Measurements from ENCODE around the gene TELO2. TPM values are rescaled to one million over a fixed set of nuclear protein-coding genes. Genes with fewer than 3 reads are reported as not detected.

Gene TELO2
- total RNA-seq, 4 donors from 2014 or later: 4.9 to 59.1 (median 39.0) TPM

DNA sequence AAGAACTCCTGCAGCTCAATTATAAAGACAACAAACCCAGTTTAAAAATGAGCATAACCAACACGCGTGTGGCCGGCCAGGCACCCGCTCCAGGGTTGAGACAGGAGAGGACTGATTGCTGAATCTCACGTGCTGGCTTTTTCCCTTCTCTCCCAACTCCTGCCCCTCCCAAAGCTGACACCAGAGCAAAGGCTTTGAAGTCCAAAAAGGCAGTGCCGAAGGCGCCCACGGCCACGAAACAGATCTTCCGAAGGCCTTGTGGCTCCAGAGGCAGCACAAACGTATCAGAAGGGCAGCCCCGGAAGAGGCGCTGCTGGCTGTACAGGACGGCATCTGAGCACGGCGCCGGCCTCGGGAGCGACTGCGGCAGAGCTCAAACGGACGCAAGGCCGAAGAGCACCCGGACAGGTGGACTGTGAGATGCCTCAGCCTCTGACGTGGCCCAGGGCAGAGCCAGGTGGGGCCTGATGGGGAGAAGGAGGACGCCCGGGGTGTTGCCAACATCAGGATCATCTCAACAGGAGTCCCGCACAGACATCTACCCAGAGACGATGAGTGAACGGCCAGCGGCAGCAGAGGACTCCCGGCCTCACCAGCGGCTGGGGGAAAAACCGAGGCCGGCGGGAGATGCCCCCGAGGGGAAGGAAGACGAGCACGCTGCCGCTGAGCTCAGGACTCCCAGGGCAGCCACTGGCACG lies 28.8 kb upstream of the TELO2 start:
- intact Hi-C loops (cut with DNase I; ENCODE audit: low total_unique reads): no loop called here
- TF ChIP-seq CTCF (IDR thresholded peaks at IDR 0.05): no peak
- no peak for TF ChIP-seq POLR2A (IDR thresholded peaks at IDR 0.05)
- H3K27ac ChIP-seq: no peak overlapping the region
- no peak for DNase-seq
- no peaks in the 10 kb centered on the region for H3K27me3 ChIP-seq
- H3K9me3 ChIP-seq: no peaks in the 10 kb centered on the region
- H3K36me3 ChIP-seq: no peaks in the 10 kb centered on the region
- H3K4me3 ChIP-seq: no peak overlapping the region
- H3K4me1 ChIP-seq: no peaks in the 10 kb centered on the region

DNA sequence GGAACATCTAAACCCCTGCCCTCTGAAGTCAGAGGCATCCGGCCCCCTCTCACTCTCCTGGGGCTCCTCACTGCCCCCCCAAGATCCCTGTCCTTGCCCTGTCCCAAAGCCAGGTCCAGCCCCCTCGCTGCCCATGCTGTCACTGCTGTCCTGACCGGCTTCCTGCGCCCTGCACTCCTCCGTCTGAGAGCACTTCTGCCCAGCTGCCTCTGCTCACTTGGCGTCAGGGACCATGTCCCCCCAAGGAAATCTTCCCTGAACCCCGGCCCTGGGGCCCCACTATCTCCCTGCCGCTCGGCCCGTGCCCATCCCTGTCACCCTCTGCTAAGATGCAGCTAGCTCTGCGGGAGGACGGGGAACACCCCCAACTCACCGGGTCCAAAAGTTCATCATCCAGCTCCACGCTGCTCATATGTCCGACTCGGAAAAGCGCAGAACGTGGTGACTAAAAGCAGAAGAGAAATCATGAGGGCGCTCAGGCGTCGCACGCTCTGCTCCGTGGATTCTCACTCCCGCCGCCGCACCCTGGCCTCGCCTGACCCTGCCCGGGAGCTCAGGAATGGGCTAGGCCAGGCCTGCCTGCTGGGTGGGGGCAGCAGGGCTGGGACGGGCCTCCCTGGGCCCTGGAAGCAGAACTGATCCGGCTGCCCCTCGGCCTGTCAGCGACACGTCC lies 28.1 kb upstream of the TELO2 start:
- no peak overlapping the region for H3K4me3 ChIP-seq
- no peaks in the 10 kb centered on the region for H3K9me3 ChIP-seq
- intact Hi-C loops (cut with DNase I; ENCODE audit: low total_unique reads): no loop called here
- H3K27me3 ChIP-seq: no peaks in the 10 kb centered on the region
- no peak for DNase-seq
- H3K27ac ChIP-seq: no peak overlapping the region
- H3K36me3 ChIP-seq: no peaks in the 10 kb centered on the region
- H3K4me1 ChIP-seq: no peaks in the 10 kb centered on the region
- no peak for TF ChIP-seq CTCF (IDR thresholded peaks at IDR 0.05)

GRCh38 chr16:1465567-1465915 lies 27.6 kb upstream of the TELO2 start:
- no peak for DNase-seq
- Histone ChIP-seq H3K36me3 (no peaks in the 10 kb centered on the region), H3K4me3 (no peak overlapping the region), H3K27me3 (no peaks in the 10 kb centered on the region), H3K9me3 (no peaks in the 10 kb centered on the region), H3K27ac (no peak overlapping the region), H3K4me1 (no peaks in the 10 kb centered on the region)
- TF ChIP-seq CTCF (IDR thresholded peaks at IDR 0.05) (no peak), POLR2A (IDR thresholded peaks at IDR 0.05) (no peak)
- intact Hi-C loops (cut with DNase I; ENCODE audit: low total_unique reads): no loop called here

- intact Hi-C loops (cut with DNase I; ENCODE audit: low total_unique reads): no loop called here
- no peak overlapping the region for H3K27ac ChIP-seq
- H3K4me3 ChIP-seq: no peak overlapping the region
- no peaks in the 10 kb centered on the region for H3K27me3 ChIP-seq
- TF ChIP-seq CTCF (IDR thresholded peaks at IDR 0.05): no peak
- TF ChIP-seq POLR2A (IDR thresholded peaks at IDR 0.05): no peak
- H3K36me3 ChIP-seq: no peaks in the 10 kb centered on the region
- no peaks in the 10 kb centered on the region for H3K4me1 ChIP-seq
- no peak for DNase-seq
- H3K9me3 ChIP-seq: no peaks in the 10 kb centered on the region
Observed at GRCh38 chr16:1466054-1466453, 27.1 kb upstream of the TELO2 start.

DNA sequence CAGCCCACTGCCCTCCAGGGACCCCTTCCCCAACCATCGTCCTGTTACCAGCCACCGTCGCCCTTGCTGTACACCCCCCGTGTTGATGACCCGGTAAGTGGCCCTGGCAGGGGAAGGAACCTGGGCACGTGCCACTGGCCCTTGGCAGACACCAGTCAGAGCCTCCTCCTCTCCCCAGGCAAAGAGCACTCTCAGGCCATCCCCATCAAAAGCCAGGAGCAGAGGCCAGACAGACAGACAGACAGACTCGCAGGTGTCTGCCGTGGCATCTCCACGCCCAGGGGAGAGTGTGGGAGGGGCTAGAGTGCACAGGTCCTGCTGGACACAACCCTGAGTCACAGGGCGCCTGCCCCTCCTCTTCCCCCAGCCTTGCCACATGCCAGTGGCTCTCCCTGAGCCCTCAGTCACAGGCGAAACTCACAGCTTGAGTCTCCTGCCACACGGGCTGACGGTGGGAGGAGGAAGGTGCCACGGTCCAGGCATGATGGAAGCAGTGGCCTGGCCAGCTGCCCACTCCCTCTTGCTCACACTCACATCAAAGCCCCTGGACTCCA lies 26.1 kb upstream of the TELO2 start:
- DNase-seq: no peak

More for the DNA sequence above, 26.1 kb upstream of the TELO2 start:
- no peaks in the 10 kb centered on the region for H3K9me3 ChIP-seq
- TF ChIP-seq POLR2A (IDR thresholded peaks at IDR 0.05) (no peak), CTCF (IDR thresholded peaks at IDR 0.05) (no peak)
- no peaks in the 10 kb centered on the region for H3K27me3 ChIP-seq
- intact Hi-C loops (cut with DNase I; ENCODE audit: low total_unique reads): no loop called here
- no peaks in the 10 kb centered on the region for H3K4me1 ChIP-seq
- no peaks in the 10 kb centered on the region for H3K36me3 ChIP-seq
- no peak overlapping the region for H3K4me3 ChIP-seq
- no peak overlapping the region for H3K27ac ChIP-seq

All from uterus (tissue), 4 donors.